Testis (tissue), 3 donors: ENCODE measurements around the gene NHEJ1. TPM values are rescaled to one million over a fixed set of nuclear protein-coding genes. Genes with fewer than 3 reads are reported as not detected.

ENCODE experiments used
- DNase-seq: peaks from one replicate; pipeline ENCODE4 v3.0.0-alpha.2; 2019
- H3K27ac ChIP-seq, 2 donors: fragments of 200-600 bp; sonication (generic); one replicate each; pipeline ENCODE4 v1.5.1; 2019
- H3K27me3 ChIP-seq: fragments of 200-600 bp; sonication (generic); one replicate; pipeline ENCODE4 v1.5.1; 2019
- H3K36me3 ChIP-seq: fragments of 200-600 bp; sonication (generic); one replicate; pipeline ENCODE4 v1.5.1; 2017; ENCODE audit warnings: low read depth; ENCODE audit errors: missing control alignments
- H3K4me1 ChIP-seq: fragments of 200-600 bp; sonication (generic); one replicate; pipeline ENCODE4 v1.5.1; 2019
- H3K4me3 ChIP-seq, 2 donors: fragments of 200-600 bp; sonication (generic); one replicate each; pipeline ENCODE4 v1.5.1; 2017 to 2019
- H3K9me3 ChIP-seq: fragments of 200-600 bp; sonication (generic); one replicate; pipeline ENCODE4 v1.5.1; 2017
- CTCF ChIP-seq, 3 experiments: fragments of 450-650 bp in 2 of 3; fragments of 200-600 bp in 1 of 3; sonication (generic) in 1 of 3; IDR thresholded peaks; one replicate each; pipeline ENCODE4 v1.5.1; 2016 to 2019; ENCODE audit warnings: antibody characterized with exemption in 3 of 3, mild to moderate bottlenecking in 2 of 3, moderate library complexity in 1 of 3
- POLR2A ChIP-seq: fragments of 450-650 bp; IDR thresholded peaks from one replicate; pipeline ENCODE4 v1.6.1; 2017; ENCODE audit warnings: antibody characterized with exemption, mild to moderate bottlenecking, moderate library complexity
- WGBS, 2 donors: methylation state at CpG; one replicate each; pipeline ENCODE4 v1.1.5; 2018; 5-methylcytosine and 5-hydroxymethylcytosine counted together
- intact Hi-C: fragments of 100-400 bp; cut with DNase I; formaldehyde crosslinking; loops from one replicate; pipeline ENCODE4 v1.15.1; 2023; ENCODE audit warnings: low total_unique reads
- polyA plus RNA-seq: library from polyadenylated mRNA; stranded (reverse); fragments of 350-450 nt; fragmentation: Illumina TruSeq; extraction: RNeasy Lipid Tissue Mini Kit (QIAGEN cat#74804); gene quantifications from one replicate; pipeline ENCODE4 v1.2.3, GENCODE V29; 2014; ENCODE audit warnings: low read depth, low replicate concordance; ENCODE audit not compliant: insufficient read depth
- total RNA-seq, 2 donors: library from RNA; depleted of rRNA; stranded (reverse); fragments of >200 nt; gene quantifications; one replicate each; pipeline ENCODE4 v1.2.3, GENCODE V29; 2016

The NHEJ1 gene
- total and polyA plus RNA-seq, 3 donors from 2014 or later = 33.4 to 67.0 (median 38.5) TPM

DNA sequence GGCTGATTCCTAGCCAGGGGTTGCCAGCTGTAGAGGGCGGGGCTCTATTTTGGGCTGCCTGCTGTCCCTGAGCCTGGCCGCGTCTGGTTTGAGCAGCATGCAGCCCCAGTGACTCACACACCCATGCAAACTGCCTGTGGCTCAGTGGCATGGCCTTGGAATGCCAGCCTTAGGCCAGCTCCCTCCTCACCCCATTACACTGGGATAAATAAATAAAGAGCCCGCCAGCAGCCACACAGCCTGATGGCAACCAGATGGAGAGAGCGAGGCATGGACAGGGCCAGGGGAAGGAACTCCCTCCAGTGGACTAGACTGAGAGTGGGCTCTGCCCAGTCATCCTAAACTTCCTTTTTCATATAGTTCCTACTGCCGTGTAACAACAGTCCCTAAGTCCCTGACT, 18.3 kb downstream of the NHEJ1 start:
- no peak overlapping the region for H3K4me3 ChIP-seq
- no peak for DNase-seq
- 85 to 96% methylated on average over 4 to 6 of the region's 6 CpGs for WGBS, 2 donors
- H3K9me3 ChIP-seq = no peaks in the 10 kb centered on the region
- H3K27me3 ChIP-seq = no peaks in the 10 kb centered on the region
- H3K4me1 ChIP-seq = no peaks in the 10 kb centered on the region
- H3K36me3 ChIP-seq = no peaks in the 10 kb centered on the region
- TF ChIP-seq CTCF (IDR thresholded peaks at IDR 0.05) = no peak
- no peak for TF ChIP-seq POLR2A
- no peak overlapping the region for H3K27ac ChIP-seq
- intact Hi-C loops = no loop called here

GRCh38 chr2:219140722-219141121, 19.9 kb downstream of the NHEJ1 start:
- Histone ChIP-seq H3K27ac (no peak overlapping the region), H3K4me3 (no peak overlapping the region), H3K4me1 (no peaks in the 10 kb centered on the region), H3K36me3 (no peaks in the 10 kb centered on the region), H3K27me3 (no peaks in the 10 kb centered on the region), H3K9me3 (no peaks in the 10 kb centered on the region)
- DNase-seq = no peak
- no peak for TF ChIP-seq CTCF (IDR thresholded peaks at IDR 0.05)
- TF ChIP-seq POLR2A = no peak
- WGBS, 2 donors = 93 to 95% methylated on average over 3 of the region's 3 CpGs
- intact Hi-C loops = no loop called here

DNA sequence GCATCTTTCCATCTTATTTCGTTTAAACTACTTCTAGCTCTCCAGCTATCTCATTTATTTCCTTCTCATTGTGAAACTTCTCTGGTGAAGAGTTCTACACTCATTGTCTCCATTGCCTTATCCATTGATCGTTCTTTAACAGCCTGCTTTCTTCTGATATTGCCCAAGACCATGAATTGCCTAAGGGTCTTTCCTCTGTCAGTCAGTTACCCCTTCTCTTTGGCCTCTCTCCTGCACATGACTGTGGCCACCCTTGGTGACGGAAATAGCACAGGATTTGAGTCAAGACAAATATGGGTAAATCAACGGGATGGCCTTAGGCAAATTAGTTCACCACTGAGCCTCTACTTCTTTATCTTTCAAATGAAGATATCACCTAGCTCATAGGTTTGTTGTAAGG, 26.6 kb downstream of the NHEJ1 start:
- Histone ChIP-seq H3K9me3 (no peaks in the 10 kb centered on the region), H3K36me3 (no peaks in the 10 kb centered on the region), H3K27ac (no peak overlapping the region), H3K27me3 (no peaks in the 10 kb centered on the region), H3K4me1 (no peaks in the 10 kb centered on the region), H3K4me3 (no peak overlapping the region)
- intact Hi-C loops = no loop called here
- DNase-seq = no peak
- 92 to 98% methylated on average over 4 of the region's 4 CpGs for WGBS, 2 donors
- TF ChIP-seq CTCF (IDR thresholded peaks at IDR 0.05) = no peak
- TF ChIP-seq POLR2A = no peak

- no peak for DNase-seq
- no peak overlapping the region for H3K27ac ChIP-seq
- H3K4me3 ChIP-seq = no peak overlapping the region
- no peak for TF ChIP-seq POLR2A
- no peak for TF ChIP-seq CTCF (IDR thresholded peaks at IDR 0.05)
- no peaks in the 10 kb centered on the region for H3K27me3 ChIP-seq
- H3K36me3 ChIP-seq = no peaks in the 10 kb centered on the region
- no peaks in the 10 kb centered on the region for H3K9me3 ChIP-seq
- intact Hi-C loops = no loop called here
- 88 to 94% methylated on average over 4 of the region's 4 CpGs for WGBS, 2 donors
- H3K4me1 ChIP-seq = peaks cover under 1% of the 10 kb centered on the region
These were observed 28.9 kb downstream of the NHEJ1 start for GRCh38 chr2:219131744-219132143.

GRCh38 chr2:219131327-219131726, 29.3 kb downstream of the NHEJ1 start:
- H3K4me1 ChIP-seq = peaks cover 3% of the 10 kb centered on the region
- H3K27me3 ChIP-seq = no peaks in the 10 kb centered on the region
- 90 to 93% methylated on average over 3 of the region's 3 CpGs for WGBS, 2 donors
- H3K36me3 ChIP-seq = no peaks in the 10 kb centered on the region
- TF ChIP-seq POLR2A (no peak), CTCF (IDR thresholded peaks at IDR 0.05) (no peak)
- DNase-seq = no peak
- H3K4me3 ChIP-seq = no peak overlapping the region
- intact Hi-C loops = no loop called here
- no peak overlapping the region for H3K27ac ChIP-seq
- no peaks in the 10 kb centered on the region for H3K9me3 ChIP-seq
